ENCODE measurements around the gene FAM72B. TPM values are rescaled to one million over a fixed set of nuclear protein-coding genes. Genes with fewer than 3 reads are reported as not detected.
"Not testable (repeated sequence)": the region's sequence is repeated elsewhere in the genome, so short reads cannot be mapped to it uniquely, and the experiment has no call there.

Gene FAM72B
- total RNA-seq, 1 experiment from 2014 or later, result 8.1 TPM

- peak; percentile 36 for DNase-seq
- H3K36me3 ChIP-seq, H3K9me3 ChIP-seq, H3K4me3 ChIP-seq, H3K27me3 ChIP-seq: not testable (repeated sequence)
Measured at GRCh38 chr1:121163850-121164757, 20.0 kb downstream of the FAM72B start.

GRCh38 chr1:121161199-121161901 lies 22.8 kb downstream of the FAM72B start:
- H3K27me3 ChIP-seq, H3K4me3 ChIP-seq, H3K9me3 ChIP-seq, DNase-seq, H3K36me3 ChIP-seq: not testable (repeated sequence)

GRCh38 chr1:121160118-121160517 lies 24.0 kb downstream of the FAM72B start:
- not testable (repeated sequence) for H3K36me3 ChIP-seq, H3K4me3 ChIP-seq, H3K9me3 ChIP-seq, H3K27me3 ChIP-seq, DNase-seq

GRCh38 chr1:121157609-121158008 lies 26.5 kb downstream of the FAM72B start:
- H3K27me3 ChIP-seq, H3K36me3 ChIP-seq, H3K9me3 ChIP-seq, H3K4me3 ChIP-seq: not testable (repeated sequence)
- peak; percentile 58 for DNase-seq

GRCh38 chr1:121156958-121157603 lies 27.1 kb downstream of the FAM72B start:
- not testable (repeated sequence) for H3K9me3 ChIP-seq, H3K36me3 ChIP-seq, H3K4me3 ChIP-seq, H3K27me3 ChIP-seq, DNase-seq

- DNase-seq, H3K36me3 ChIP-seq, H3K27me3 ChIP-seq, H3K4me3 ChIP-seq, H3K9me3 ChIP-seq: not testable (repeated sequence)
Measured at GRCh38 chr1:121155671-121156358, 28.3 kb downstream of the FAM72B start.

GRCh38 chr1:121154811-121155210 lies 29.3 kb downstream of the FAM72B start:
- H3K9me3 ChIP-seq, H3K4me3 ChIP-seq, DNase-seq, H3K36me3 ChIP-seq, H3K27me3 ChIP-seq: not testable (repeated sequence)

- DNase-seq, H3K36me3 ChIP-seq, H3K9me3 ChIP-seq, H3K4me3 ChIP-seq, H3K27me3 ChIP-seq: not testable (repeated sequence)
Measured at GRCh38 chr1:121152788-121153187, 31.4 kb downstream of the FAM72B start.

GRCh38 chr1:121151294-121151693 lies 32.8 kb downstream of the FAM72B start:
- not testable (repeated sequence) for H3K4me3 ChIP-seq, H3K27me3 ChIP-seq, DNase-seq, H3K36me3 ChIP-seq, H3K9me3 ChIP-seq

- not testable (repeated sequence) for H3K36me3 ChIP-seq, H3K4me3 ChIP-seq, H3K9me3 ChIP-seq, DNase-seq, H3K27me3 ChIP-seq
Measured at GRCh38 chr1:121148489-121149190, 35.5 kb downstream of the FAM72B start.

- not testable (repeated sequence) for H3K4me3 ChIP-seq, H3K27me3 ChIP-seq, DNase-seq, H3K9me3 ChIP-seq, H3K36me3 ChIP-seq
Measured at GRCh38 chr1:121140393-121140792, 43.7 kb downstream of the FAM72B start.

- not testable (repeated sequence) for H3K9me3 ChIP-seq, H3K27me3 ChIP-seq, DNase-seq, H3K36me3 ChIP-seq, H3K4me3 ChIP-seq
Measured at GRCh38 chr1:121131494-121131893, 52.6 kb downstream of the FAM72B start.

- not testable (repeated sequence) for DNase-seq, H3K27me3 ChIP-seq, H3K9me3 ChIP-seq, H3K4me3 ChIP-seq, H3K36me3 ChIP-seq
Measured at GRCh38 chr1:121118480-121118824, 65.7 kb downstream of the FAM72B start.

Data from MG63 (cell line).